Stimulated activated CD4-positive, alpha-beta T cell treated with anti-CD3 and anti-CD28 coated beads, Interleukin-12 subunit alpha, Interleukin-12 subunit beta, amount 100 ng/mL, for 4 hours (primary cell): ENCODE results near the gene CCDC61.

ENCODE experiments used
- DNase-seq: peaks from one replicate; pipeline ENCODE4 v3.0.0-alpha.2; 2020

CCDC61 gene

DNA sequence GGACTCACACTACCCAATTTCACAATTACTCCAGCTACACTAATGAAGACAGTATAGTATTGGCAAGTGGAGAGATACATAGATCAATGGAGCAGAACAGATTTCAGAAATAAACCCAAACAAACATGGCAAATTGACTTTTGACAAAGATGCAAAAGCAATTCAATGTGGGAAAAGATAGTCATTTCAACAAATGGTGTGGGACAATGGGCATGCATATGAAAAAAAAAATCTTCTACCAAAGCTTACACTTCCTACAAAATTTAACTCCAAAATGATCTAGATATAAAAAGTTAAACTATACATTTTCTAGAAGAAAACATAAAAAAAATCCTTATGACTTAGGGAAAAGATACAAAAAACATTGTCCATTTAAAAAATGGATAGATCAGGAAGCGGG is 48.3 kb downstream of the CCDC61 start:
- no peak for DNase-seq

- no peak for DNase-seq
Measured at GRCh38 chr19:46049597-46049996, 54.3 kb downstream of the CCDC61 start.

GRCh38 chr19:46052896-46053295 is 57.6 kb downstream of the CCDC61 start:
- no peak for DNase-seq

GRCh38 chr19:46056536-46056935 is 61.3 kb downstream of the CCDC61 start:
- no peak for DNase-seq

GRCh38 chr19:46058778-46059177 is 63.5 kb downstream of the CCDC61 start:
- no peak for DNase-seq

DNA sequence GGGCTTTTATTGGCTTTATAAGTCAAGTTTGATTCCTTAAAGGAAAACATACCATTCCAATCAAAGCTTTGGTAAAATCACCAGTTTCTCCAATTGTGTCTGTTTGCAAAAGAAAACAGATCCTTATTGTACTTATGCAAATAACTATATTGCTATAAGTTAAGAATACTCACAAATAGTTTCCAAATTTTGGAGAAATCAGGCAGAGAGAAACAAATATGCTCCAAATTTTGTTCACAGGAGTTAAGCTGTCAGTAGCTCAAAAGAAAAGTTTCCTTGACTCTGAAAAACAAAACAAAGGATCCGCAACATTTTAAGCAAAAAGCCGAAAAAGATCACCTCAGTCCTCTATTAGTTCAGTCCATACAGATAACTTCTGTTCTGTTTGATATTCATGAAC is 64.7 kb downstream of the CCDC61 start:
- DNase-seq, result no peak

DNA sequence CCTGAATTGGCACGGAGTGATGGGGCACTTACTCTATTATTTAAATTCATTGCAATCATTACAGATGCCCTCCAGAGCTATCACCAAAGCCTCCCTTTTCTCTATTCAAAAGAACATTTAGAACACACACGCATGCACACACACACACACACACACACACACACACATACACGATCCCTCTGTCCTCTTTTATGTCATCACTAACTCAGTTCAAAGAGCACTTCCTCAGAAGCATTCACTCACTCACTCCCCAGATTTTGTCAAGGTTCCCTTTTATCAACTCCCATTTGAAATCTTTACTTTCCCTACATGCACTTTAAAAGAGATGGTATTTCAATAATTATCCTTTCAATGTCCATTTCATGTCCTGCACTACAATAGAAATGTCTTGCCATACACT is 67.9 kb downstream of the CCDC61 start:
- DNase-seq, result no peak

DNA sequence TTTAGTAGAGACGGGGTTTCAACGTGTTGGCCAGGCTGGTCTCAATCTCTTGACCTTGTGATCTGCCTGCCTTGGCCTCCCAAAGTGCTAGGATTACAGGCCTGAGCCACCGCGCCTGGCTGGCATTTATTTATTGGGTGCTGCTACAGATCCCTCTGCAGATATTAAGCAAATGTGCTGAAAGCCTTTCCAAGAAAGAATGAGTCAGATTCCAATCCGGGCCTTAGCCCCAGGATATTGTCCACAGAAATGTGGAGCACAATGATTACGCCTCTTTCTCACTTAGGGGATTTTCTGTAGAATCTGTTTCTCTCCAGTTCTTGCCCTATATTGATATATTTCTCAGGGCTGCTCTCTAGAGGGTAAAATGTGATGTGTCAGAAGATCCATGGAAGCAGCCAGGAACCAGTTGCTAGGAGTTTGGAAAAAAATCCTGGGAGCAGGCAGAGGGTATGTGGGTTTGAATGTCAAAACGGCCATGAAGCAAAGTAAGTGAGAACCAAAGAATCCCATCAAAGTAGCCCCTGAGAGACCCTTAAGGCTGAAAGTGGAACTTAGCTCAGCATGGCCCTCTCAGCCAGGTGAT is 70.3 kb downstream of the CCDC61 start:
- no peak for DNase-seq

DNA sequence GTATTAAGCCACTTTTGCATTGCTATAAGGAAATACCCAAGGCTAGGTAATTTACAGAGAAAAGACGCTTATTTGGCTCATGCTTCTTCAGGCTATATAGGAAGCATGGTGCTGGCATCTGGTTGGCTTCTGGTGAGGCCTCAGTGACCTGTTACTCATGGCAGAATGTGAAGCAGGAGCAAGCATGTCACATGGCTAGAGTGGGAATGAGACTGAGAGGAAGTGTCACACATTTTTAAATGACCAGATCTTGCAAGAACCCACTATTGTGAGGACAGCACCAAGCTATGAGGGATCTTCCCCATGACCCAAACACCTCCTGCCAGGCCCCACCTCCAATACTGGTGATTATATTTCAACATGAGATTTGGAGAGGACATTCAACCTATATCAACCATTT is 71.2 kb downstream of the CCDC61 start:
- DNase-seq, result no peak

GRCh38 chr19:46067691-46068090 is 72.4 kb downstream of the CCDC61 start:
- DNase-seq, result no peak
